ENCODE results near the gene LPCAT2.
A peak's percentile ranks its signal among the peaks of the same experiment; 100 is the strongest.

Gene LPCAT2

GRCh38 chr16:55505333-55506015 is 3.4 kb upstream of the LPCAT2 start:
- no peak for DNase-seq (ENCODE audit: low spot score)

- DNase-seq (ENCODE audit: low spot score): no peak
These were observed 2.8 kb upstream of the LPCAT2 start for GRCh38 chr16:55506083-55506482.

- DNase-seq (ENCODE audit: low spot score): no peak
These were observed 2.2 kb upstream of the LPCAT2 start for GRCh38 chr16:55506708-55507107.

- no peak for DNase-seq (ENCODE audit: low spot score)
These were observed 476 bp upstream of the LPCAT2 start for GRCh38 chr16:55508271-55508921.

- no peak for DNase-seq (ENCODE audit: low spot score)
These were observed 1.4 kb downstream of the LPCAT2 start for GRCh38 chr16:55510185-55510805.

GRCh38 chr16:55512941-55513340 is 4.1 kb downstream of the LPCAT2 start:
- DNase-seq (ENCODE audit: low spot score): no peak

- no peak for DNase-seq (ENCODE audit: low spot score)
These were observed 4.7 kb downstream of the LPCAT2 start for GRCh38 chr16:55513616-55514015.

- DNase-seq (ENCODE audit: low spot score): peak; percentile 45
These were observed 6.2 kb downstream of the LPCAT2 start for GRCh38 chr16:55515111-55515510.

- DNase-seq (ENCODE audit: low spot score): no peak
These were observed 12.9 kb downstream of the LPCAT2 start for GRCh38 chr16:55521792-55522191.

- no peak for DNase-seq (ENCODE audit: low spot score)
These were observed 17.6 kb downstream of the LPCAT2 start for GRCh38 chr16:55526441-55526840.

- no peak for DNase-seq (ENCODE audit: low spot score)
These were observed 19.0 kb downstream of the LPCAT2 start for GRCh38 chr16:55527885-55528284.

- no peak for DNase-seq (ENCODE audit: low spot score)
These were observed 20.1 kb downstream of the LPCAT2 start for GRCh38 chr16:55529018-55529417.

- DNase-seq (ENCODE audit: low spot score): no peak
These were observed 21.5 kb downstream of the LPCAT2 start for GRCh38 chr16:55530316-55530856.

- no peak for DNase-seq (ENCODE audit: low spot score)
These were observed 23.4 kb downstream of the LPCAT2 start for GRCh38 chr16:55532227-55532626.

GRCh38 chr16:55534756-55535155 is 25.9 kb downstream of the LPCAT2 start:
- no peak for DNase-seq (ENCODE audit: low spot score)

- no peak for DNase-seq (ENCODE audit: low spot score)
These were observed 30.2 kb downstream of the LPCAT2 start for GRCh38 chr16:55539049-55539448.

- no peak for DNase-seq (ENCODE audit: low spot score)
These were observed 30.6 kb downstream of the LPCAT2 start for GRCh38 chr16:55539488-55539887.

- no peak for DNase-seq (ENCODE audit: low spot score)
These were observed 31.3 kb downstream of the LPCAT2 start for GRCh38 chr16:55540221-55540620.

GRCh38 chr16:55542459-55543082 is 33.7 kb downstream of the LPCAT2 start:
- peak; percentile 54 for DNase-seq (ENCODE audit: low spot score)

- DNase-seq (ENCODE audit: low spot score): peak; percentile 49
These were observed 34.6 kb downstream of the LPCAT2 start for GRCh38 chr16:55543472-55543871.

- DNase-seq (ENCODE audit: low spot score): peak; percentile 58
These were observed 43.7 kb downstream of the LPCAT2 start for GRCh38 chr16:55552621-55553020.

- DNase-seq (ENCODE audit: low spot score): no peak
These were observed 46.6 kb downstream of the LPCAT2 start for GRCh38 chr16:55555436-55555835.

- DNase-seq (ENCODE audit: low spot score): no peak
These were observed 48.3 kb downstream of the LPCAT2 start for GRCh38 chr16:55557186-55557585.

Measured in kidney tubule cell (primary cell).